Uterus (tissue), 2 donors: ENCODE data around the gene L3MBTL3.
"Not testable (repeated sequence)": the region's sequence is repeated elsewhere in the genome, so short reads cannot be mapped to it uniquely, and the experiment has no call there.

Experiments
- CTCF ChIP-seq, 4 experiments: fragments of 200-600 bp in 2 of 4; fragments of 450-650 bp in 2 of 4; sonication (generic) in 2 of 4; IDR thresholded peaks; one replicate each; pipeline ENCODE4 v1.5.1; 2016 to 2019; ENCODE audit warnings: antibody characterized with exemption in 4 of 4, mild to moderate bottlenecking in 2 of 4, moderate library complexity in 1 of 4
- POLR2A ChIP-seq, 2 donors: fragments of 450-650 bp; IDR thresholded peaks; one replicate each; pipeline ENCODE4 v1.6.1; 2016; ENCODE audit warnings: antibody characterized with exemption in 2 of 2, mild to moderate bottlenecking in 1 of 2, moderate library complexity in 1 of 2

GRCh38 chr6:130149016-130149415, 130.6 kb downstream of the L3MBTL3 start:
- TF ChIP-seq CTCF, POLR2A (IDR thresholded peaks at IDR 0.05): not testable (repeated sequence)
